ENCODE data around the gene PSG3.

PSG3 gene

GRCh38 chr19:42697884-42698283 is 42.4 kb downstream of the PSG3 start:
- H3K27me3 ChIP-seq (ENCODE audit: insufficient read depth, poor library complexity, severe bottlenecking) = no peaks in the 10 kb centered on the region
- H3K27ac ChIP-seq (replicated peaks) = no peak overlapping the region
- no peak for DNase-seq (ENCODE audit: low read depth in 1 of 2, low spot score in 1 of 2)
- no peak for TF ChIP-seq SPI1 (IDR thresholded peaks at IDR 0.05; ENCODE audit: borderline replicate concordance, low read depth)
- TF ChIP-seq REST (IDR thresholded peaks at IDR 0.05; ENCODE audit: insufficient replicate concordance, low read depth) = no peak
- no peak for TF ChIP-seq CTCF (IDR thresholded peaks at IDR 0.05; ENCODE audit: insufficient read depth, low read length)
- no peak for TF ChIP-seq GABPA (IDR thresholded peaks at IDR 0.05; ENCODE audit: low read depth)
- no peak for TF ChIP-seq POLR2AphosphoS5 (IDR thresholded peaks at IDR 0.05; ENCODE audit: low read depth)
- no peak overlapping the region for H3K4me3 ChIP-seq (replicated peaks; ENCODE audit: insufficient read depth, low read length)

GRCh38 chr19:42695811-42696503 is 44.3 kb downstream of the PSG3 start:
- H3K4me3 ChIP-seq (replicated peaks; ENCODE audit: insufficient read depth, low read length) = no peak overlapping the region
- DNase-seq (ENCODE audit: low read depth in 1 of 2, low spot score in 1 of 2) = no peak
- TF ChIP-seq CTCF (IDR thresholded peaks at IDR 0.05; ENCODE audit: insufficient read depth, low read length) (no peak), POLR2AphosphoS5 (IDR thresholded peaks at IDR 0.05; ENCODE audit: low read depth) (no peak), GABPA (IDR thresholded peaks at IDR 0.05; ENCODE audit: low read depth) (no peak), REST (IDR thresholded peaks at IDR 0.05; ENCODE audit: insufficient replicate concordance, low read depth) (no peak)
- no peaks in the 10 kb centered on the region for H3K27me3 ChIP-seq (ENCODE audit: insufficient read depth, poor library complexity, severe bottlenecking)
- no peak overlapping the region for H3K27ac ChIP-seq (replicated peaks)

GRCh38 chr19:42693760-42694350 is 46.4 kb downstream of the PSG3 start:
- H3K4me3 ChIP-seq (replicated peaks; ENCODE audit: insufficient read depth, low read length) = no peak overlapping the region
- TF ChIP-seq CTCF (IDR thresholded peaks at IDR 0.05; ENCODE audit: insufficient read depth, low read length) = peak; percentile 11
- TF ChIP-seq POLR2AphosphoS5 (IDR thresholded peaks at IDR 0.05; ENCODE audit: low read depth) = no peak
- no peaks in the 10 kb centered on the region for H3K27me3 ChIP-seq (ENCODE audit: insufficient read depth, poor library complexity, severe bottlenecking)
- no peak overlapping the region for H3K27ac ChIP-seq (replicated peaks)
- DNase-seq (ENCODE audit: low read depth in 1 of 2, low spot score in 1 of 2) = peak in 1 of 2 experiments; percentile 6
